ENCODE results near the gene TOX4. TPM values are rescaled to one million over a fixed set of nuclear protein-coding genes. Genes with fewer than 3 reads are reported as not detected.

The TOX4 gene
- total and polyA plus RNA-seq, 2 of the 4 experiments (the other 2 are of a cell fraction) = 26.7 to 56.6 TPM

- H3K14ac ChIP-seq (replicated peaks; ENCODE audit: low read depth, low read length) = no peak overlapping the region
- no peak overlapping the region for H3K18ac ChIP-seq (ENCODE audit: low read depth, low read length)
- 70% methylated on average over 1 of the region's 2 CpGs; no CpG with 5 or more reads in 1 of the 2 experiments for WGBS, 2 experiments (ENCODE audit: extremely low coverage in 2 of 2, insufficient read length in 1 of 2)
- CTCF ChIA-PET = no interaction called here
- intact Hi-C loops (cut with micrococcal nuclease) (no loop called here), dilution Hi-C loops (cut with HindIII; ENCODE audit: low sequenced_read_pairs, unreplicated experiment) (no loop called here), in situ Hi-C loops (cut with MboI; ENCODE audit: low sequenced_read_pairs) (no loop called here)
- no peak overlapping the region for H4K5ac ChIP-seq (ENCODE audit: low read depth, low read length)
- no peaks in the 10 kb centered on the region for H3K9me3 ChIP-seq (ENCODE audit: control insufficient read depth, insufficient read depth, low read length)
- no peak overlapping the region for H4K8ac ChIP-seq (ENCODE audit: low read depth in 2 of 2, low read length in 2 of 2)
- DNase-seq (peak; percentile 57), ATAC-seq (ENCODE audit: low read depth) (no peak)
- peaks cover 15% of the 10 kb centered on the region; the same call in 1 of the 2 replicates for H3K36me3 ChIP-seq (ENCODE audit: control insufficient read depth, insufficient read depth, low read length)
- peaks cover 4% of the 10 kb centered on the region for H3K9me1 ChIP-seq (ENCODE audit: insufficient read depth, low read length)
- H3K56ac ChIP-seq (ENCODE audit: extremely low read depth, insufficient read depth, low read length) = no peak overlapping the region
- no peak overlapping the region for H3K9ac ChIP-seq (ENCODE audit: low read depth, low read length)
- H4K91ac ChIP-seq (ENCODE audit: insufficient read depth, low read depth, low read length) = no peak overlapping the region
- H2BK5ac ChIP-seq (ENCODE audit: low read depth, low read length, poor library complexity, severe bottlenecking) = no peak overlapping the region
- H3K4me1 ChIP-seq (ENCODE audit: control insufficient read depth, insufficient read depth, low read length) = peaks cover 4% of the 10 kb centered on the region
- no peak overlapping the region for H2BK15ac ChIP-seq (ENCODE audit: low read depth, low read length)
- POLR2A ChIA-PET (ENCODE audit: unreplicated experiment) = interaction anchor here (0.5 to 0.7 kb wide), 2 partner anchors 10 to 251 kb away, joined by 3 to 4 read pairs; partner anchors contain the start of gene METTL3
- no peak overlapping the region for H2BK20ac ChIP-seq (ENCODE audit: low read depth, low read length)
- H2BK120ac ChIP-seq (ENCODE audit: low read depth, low read length) = no peak overlapping the region
- H3K4me2 ChIP-seq (ENCODE audit: low read depth, low read length) = no peak overlapping the region
- no TSS peak for BruUV-seq (replicated peaks)
- H2AK5ac ChIP-seq (ENCODE audit: low read depth, low read length) = no peak overlapping the region
- no peaks in the 10 kb centered on the region for H3K27me3 ChIP-seq (ENCODE audit: control insufficient read depth, insufficient read depth, low read length)
- H3K79me1 ChIP-seq (ENCODE audit: low read depth in 1 of 2, low read length in 2 of 2) = peaks cover 0 to 19% of the 10 kb centered on the region in 2 experiments; a peak in 2 of 4 replicates
- H4K20me1 ChIP-seq (ENCODE audit: insufficient read depth, low read length) = no peaks in the 10 kb centered on the region; the same call in 1 of the 2 replicates
- TF ChIP-seq MAZ (IDR thresholded peaks at IDR 0.05; ENCODE audit: borderline replicate concordance, low read depth, low read length) = no peak
- TF ChIP-seq MAFK (IDR thresholded peaks at IDR 0.05; ENCODE audit: low read depth, low read length) = no peak
- no peak overlapping the region for H2AK9ac ChIP-seq (replicated peaks; ENCODE audit: low read depth, low read length, poor library complexity)
- no peak overlapping the region for H3K23ac ChIP-seq (ENCODE audit: low read depth, low read length)
- no peak overlapping the region for H3K27ac ChIP-seq (ENCODE audit: insufficient read depth, low read length)
- H3K4ac ChIP-seq (ENCODE audit: low read depth, low read length) = no peak overlapping the region
- H3K4me3 ChIP-seq (ENCODE audit: insufficient read depth, low read depth, low read length) = no peak overlapping the region
- H2AFZ ChIP-seq (replicated peaks; ENCODE audit: low read length, poor library complexity) = peak overlapping the region; percentile 60
Observed at GRCh38 chr14:21521501-21521900, 44.5 kb downstream of the TOX4 start.

Measured in IMR-90 (cell line).